H1 (cell line): ENCODE measurements around the gene MROH2A. TPM values are rescaled to one million over a fixed set of nuclear protein-coding genes. Genes with fewer than 3 reads are reported as not detected.

Experiments
- CTCF ChIA-PET: fragments of 300-600 bp; sonication (Branson Sonifier 250); formaldehyde crosslinking; loops from one replicate; lab custom pipeline; 2021; ENCODE audit not compliant: partially characterized antibody; lab: Charles Lee
- POLR2A ChIA-PET: fragments of 300-600 bp; sonication (Branson Sonifier 250); formaldehyde crosslinking; loops from one replicate; lab custom pipeline; 2021; ENCODE audit warnings: inconsistent platforms; ENCODE audit not compliant: partially characterized antibody; lab: Charles Lee
- DNase-seq, 2 experiments: peaks; one replicate each; pipeline versions ENCODE4 v3.0.0 to v3.0.0-alpha.2; 2010 to 2022; ENCODE audit warnings: low spot score in 2 of 2, low read depth in 1 of 2, mixed read lengths in 1 of 2
- FAIRE-seq: peaks from 2 replicates; lab custom pipeline; 2011; peaks lifted over from hg19 to GRCh38; lab: Jason Lieb, UNC
- H2AFZ ChIP-seq: 2 replicates; pipeline ENCODE4 v1.8.1; 2012; ENCODE audit warnings: low read length, inconsistent platforms
- H2AK5ac ChIP-seq: 2 replicates; pipeline ENCODE4 v1.6.1; 2013; ENCODE audit warnings: low read depth, low read length
- H2BK120ac ChIP-seq: replicated peaks from 2 replicates; pipeline ENCODE3; 2013; ENCODE audit warnings: low read depth, low read length, inconsistent platforms
- H2BK12ac ChIP-seq: 2 replicates; pipeline ENCODE4 v1.6.1; 2013; ENCODE audit warnings: low read depth, low read length
- H2BK15ac ChIP-seq: 2 replicates; pipeline ENCODE4 v1.6.1; 2013; ENCODE audit warnings: low read length
- H2BK20ac ChIP-seq: 2 replicates; pipeline ENCODE4 v1.6.1; 2013; ENCODE audit warnings: low read length
- H2BK5ac ChIP-seq: 2 replicates; pipeline ENCODE4 v1.6.1; 2013; ENCODE audit warnings: low read depth, low read length
- H3K14ac ChIP-seq: 2 replicates; pipeline ENCODE4 v1.6.1; 2013; ENCODE audit warnings: inconsistent platforms; ENCODE audit not compliant: insufficient read length
- H3K18ac ChIP-seq: 2 replicates; pipeline ENCODE4 v1.6.1; 2013; ENCODE audit warnings: low read length; ENCODE audit errors: extremely low read depth
- H3K23ac ChIP-seq: 2 replicates; pipeline ENCODE4 v1.6.1; 2013; ENCODE audit warnings: inconsistent platforms; ENCODE audit not compliant: insufficient read length
- H3K23me2 ChIP-seq: 2 replicates; pipeline ENCODE4 v1.6.1; 2013; ENCODE audit warnings: low read depth, low read length
- H3K27ac ChIP-seq: 2 replicates; pipeline ENCODE4 v1.6.1; 2011; ENCODE audit warnings: low read depth, low read length, inconsistent platforms
- H3K27me3 ChIP-seq, 4 experiments: replicated peaks in 1 of 4; 1 replicate in 1 of 4; 2 replicates in 3 of 4; pipeline versions ENCODE4 v1.6.1 to v1.8.1; 2011 to 2013; ENCODE audit warnings: low read length in 3 of 4, mild to moderate bottlenecking in 3 of 4, inconsistent platforms in 2 of 4, mixed read lengths in 2 of 4, moderate library complexity in 1 of 4; ENCODE audit not compliant: control insufficient read depth in 3 of 4, insufficient read depth in 3 of 4; ENCODE audit errors: extremely low read depth in 1 of 4
- H3K36me3 ChIP-seq, 4 experiments: 2 replicates each; pipeline versions ENCODE4 v1.6.1 to v1.8.1; 2011 to 2013; ENCODE audit warnings: mild to moderate bottlenecking in 4 of 4, low read length in 3 of 4, moderate library complexity in 2 of 4, control low read depth in 1 of 4, inconsistent platforms in 1 of 4; ENCODE audit not compliant: insufficient read depth in 4 of 4, control insufficient read depth in 2 of 4
- H3K4ac ChIP-seq: replicated peaks from 2 replicates; pipeline ENCODE3; 2013; ENCODE audit warnings: low read length, low read depth, mixed read lengths, inconsistent platforms; ENCODE audit not compliant: insufficient read length
- H3K4me1 ChIP-seq, 4 experiments: replicated peaks in 1 of 4; 1 replicate in 1 of 4; 2 replicates in 3 of 4; pipeline versions ENCODE4 v1.6.1 to v1.8.1; 2011 to 2013; ENCODE audit warnings: low read length in 3 of 4, inconsistent platforms in 2 of 4, mixed read lengths in 1 of 4; ENCODE audit not compliant: insufficient read depth in 4 of 4, control insufficient read depth in 3 of 4
- H3K4me2 ChIP-seq, 2 experiments: 2 replicates each; pipeline versions ENCODE4 v1.6.1 to v1.8.1; 2011 to 2013; ENCODE audit warnings: low read depth in 2 of 2, low read length in 2 of 2, control low read depth in 1 of 2, inconsistent platforms in 1 of 2, mild to moderate bottlenecking in 1 of 2; ENCODE audit not compliant: insufficient read depth in 1 of 2
- H3K4me3 ChIP-seq, 4 experiments: fragments of 200-600, 300-600 bp in 1 of 4; sonication (generic), shearing (Covaris generic), sonication (Bioruptor Twin) in 1 of 4; 2 replicates each; pipeline versions ENCODE4 v1.5.1 to v1.8.1; 2011 to 2016; ENCODE audit warnings: low read length in 4 of 4, low read depth in 3 of 4, control low read depth in 2 of 4, inconsistent platforms in 2 of 4, mild to moderate bottlenecking in 2 of 4, mixed read lengths in 1 of 4, moderate library complexity in 1 of 4; ENCODE audit not compliant: insufficient read depth in 2 of 4; ENCODE audit errors: extremely low read depth in 1 of 4
- H3K56ac ChIP-seq: replicated peaks from 2 replicates; pipeline ENCODE3; 2013; ENCODE audit warnings: low read depth, mild to moderate bottlenecking, mixed read lengths, low read length, inconsistent platforms; ENCODE audit not compliant: insufficient read length
- H3K79me1 ChIP-seq: 2 replicates; pipeline ENCODE4 v1.6.1; 2013; ENCODE audit warnings: low read depth, low read length, control low read depth
- H3K79me2 ChIP-seq, 2 experiments: 2 replicates each; pipeline versions ENCODE4 v1.6.1 to v1.8.1; 2012 to 2013; ENCODE audit warnings: low read length in 2 of 2, mild to moderate bottlenecking in 2 of 2, inconsistent platforms in 1 of 2; ENCODE audit not compliant: insufficient read depth in 2 of 2, control insufficient read depth in 1 of 2
- H3K9ac ChIP-seq, 4 experiments: replicated peaks in 1 of 4; 1 replicate in 1 of 4; 2 replicates in 3 of 4; pipeline versions ENCODE4 v1.6.1 to v1.8.1; 2011 to 2013; ENCODE audit warnings: low read depth in 3 of 4, low read length in 3 of 4, control low read depth in 2 of 4, mild to moderate bottlenecking in 2 of 4, moderate library complexity in 2 of 4, inconsistent platforms in 1 of 4; ENCODE audit errors: extremely low read depth in 1 of 4
- H3K9me3 ChIP-seq, 2 experiments: 2 replicates each; pipeline versions ENCODE4 v1.6.1 to v1.8.1; 2012 to 2013; ENCODE audit warnings: mild to moderate bottlenecking in 2 of 2, moderate library complexity in 2 of 2, control low read depth in 1 of 2, inconsistent platforms in 1 of 2, low read depth in 1 of 2, low read length in 1 of 2, mixed read lengths in 1 of 2; ENCODE audit not compliant: insufficient read depth in 2 of 2
- H4K20me1 ChIP-seq, 2 experiments: replicated peaks in 1 of 2; 2 replicates each; pipeline versions ENCODE3 to v1.8.1; 2011 to 2013; ENCODE audit warnings: inconsistent platforms in 2 of 2, low read length in 2 of 2, mild to moderate bottlenecking in 1 of 2; ENCODE audit not compliant: insufficient read depth in 2 of 2, control insufficient read depth in 1 of 2
- H4K5ac ChIP-seq: 2 replicates; pipeline ENCODE4 v1.6.1; 2013; ENCODE audit warnings: low read length, low read depth, mixed read lengths, inconsistent platforms; ENCODE audit not compliant: insufficient read length
- H4K8ac ChIP-seq: 2 replicates; pipeline ENCODE4 v1.8.0; 2013; ENCODE audit warnings: mild to moderate bottlenecking, moderate library complexity, low read length, inconsistent platforms; ENCODE audit not compliant: insufficient read depth; ENCODE audit errors: extremely low read depth
- H4K91ac ChIP-seq: replicated peaks from 2 replicates; pipeline ENCODE3; 2013; ENCODE audit warnings: low read length, mixed read lengths, inconsistent platforms; ENCODE audit not compliant: insufficient read length
- CBX8 ChIP-seq: fragments of 300-800, 300-1000 bp; sonication (generic); IDR thresholded peaks from 2 replicates; pipeline ENCODE4 v1.7.1; 2016; ENCODE audit warnings: low read depth, low read length, borderline replicate concordance
- CHD2 ChIP-seq: IDR thresholded peaks from 2 replicates; pipeline ENCODE4 v1.6.1; 2012; ENCODE audit warnings: low read length, improper control_type of control experiment
- CTCF ChIP-seq, 3 experiments: IDR thresholded peaks; 1 replicate in 2 of 3; 2 replicates in 1 of 3; pipeline versions ENCODE4 v1.5.1 to v1.6.1; 2011; ENCODE audit warnings: low read length in 3 of 3, mild to moderate bottlenecking in 3 of 3, inconsistent platforms in 2 of 3, low read depth in 1 of 3, moderate library complexity in 1 of 3; ENCODE audit not compliant: insufficient read depth in 1 of 3; ENCODE audit errors: control extremely low read depth in 1 of 3
- EGR1 ChIP-seq: IDR thresholded peaks from 2 replicates; pipeline ENCODE4 v1.6.1; 2011; ENCODE audit warnings: low read depth, low read length, borderline replicate concordance
- KDM1A ChIP-seq: fragments of 200-600, 300-600 bp; sonication (generic); IDR thresholded peaks from 2 replicates; pipeline ENCODE4 v1.7.1; 2016; ENCODE audit warnings: mild to moderate bottlenecking, low read length, borderline replicate concordance
- NANOG ChIP-seq: IDR thresholded peaks from 2 replicates; pipeline ENCODE4 v1.6.1; 2011; ENCODE audit warnings: low read length, low read depth, mild to moderate bottlenecking, inconsistent platforms; ENCODE audit not compliant: insufficient read depth, poor library complexity, severe bottlenecking
- POLR2AphosphoS5 ChIP-seq: IDR thresholded peaks from 2 replicates; pipeline ENCODE4 v1.6.1; 2011; ENCODE audit warnings: low read depth, low read length
- SUZ12 ChIP-seq: fragments of 200-600 bp; sonication (generic); IDR thresholded peaks from 2 replicates; pipeline ENCODE4 v1.6.1; 2012; ENCODE audit warnings: mild to moderate bottlenecking, inconsistent platforms, low read length, moderate library complexity, mixed read lengths
- TAF7 ChIP-seq: optimal IDR thresholded peaks from 2 replicates; pipeline ENCODE3; 2011; ENCODE audit warnings: low read depth, mild to moderate bottlenecking, inconsistent platforms, low read length, moderate library complexity, borderline replicate concordance
- TBP ChIP-seq: IDR thresholded peaks from 2 replicates; pipeline ENCODE4 v1.6.1; 2011; ENCODE audit warnings: low read depth, low read length, improper control_type of control experiment
- TEAD4 ChIP-seq: IDR thresholded peaks from 2 replicates; pipeline ENCODE4 v1.6.1; 2012; ENCODE audit warnings: low read depth, low read length, inconsistent platforms, mixed read lengths
- ZNF274 ChIP-seq: IDR thresholded peaks from 2 replicates; pipeline ENCODE4 v1.7.0; 2012; ENCODE audit warnings: low read length, borderline replicate concordance; ENCODE audit errors: extremely low read depth
- WGBS, 2 experiments: shearing (Covaris generic) in 1 of 2; methylation state at CpG; one replicate each; pipeline versions ENCODE4 v1.1.6 to v1.1.7; 2013 to 2015; ENCODE audit warnings: low lambda C conversion rate in 2 of 2, mixed read lengths in 2 of 2, inconsistent platforms in 1 of 2, low coverage in 1 of 2, missing lambda C conversion rate in 1 of 2; ENCODE audit not compliant: insufficient replicate concordance in 2 of 2, insufficient coverage in 1 of 2, insufficient read length in 1 of 2; ENCODE audit errors: extremely low coverage in 1 of 2, missing lambda C conversion rate in 1 of 2; 5-methylcytosine and 5-hydroxymethylcytosine counted together
- polyA plus RNA-seq, 7 experiments: library from polyadenylated mRNA; depleted of rRNA in 3 of 7; stranded (reverse) in 5 of 7; unstranded in 2 of 7; fragments of >200 nt in 5 of 7; fragments of 200-250 nt in 2 of 7; gene quantifications; 1 replicate in 5 of 7; 2 replicates in 1 of 7; 4 replicates in 1 of 7; pipeline versions ENCODE4 v1.2.1 to v1.2.3, GENCODE V29; 2011 to 2013; ENCODE audit warnings: missing spikeins in 2 of 7, mixed read lengths in 2 of 7
- total RNA-seq: library from RNA; stranded (reverse); fragmentation: NEBNext Ultra II Directional; extraction: Animal tissue kit (Norgen Biotek cat#: 25700); gene quantifications from 2 replicates; pipeline ENCODE4 v1.2.1, GENCODE V29; 2021

MROH2A gene
- total and polyA plus RNA-seq, 2 of the 8 experiments (the other 6 are each of a cell fraction or from before 2014, with no cell fraction given), result not detected

- peaks cover 28 to 30% of the 10 kb centered on the region in 2 experiments for H4K20me1 ChIP-seq
- no peak overlapping the region for H3K18ac ChIP-seq
- H3K79me2 ChIP-seq, result peaks cover 3 to 66% of the 10 kb centered on the region in 2 experiments; a peak in 3 of 4 replicates
- H2BK120ac ChIP-seq, result no peak overlapping the region
- H3K27me3 ChIP-seq, result no peaks in the 10 kb centered on the region
- no peak overlapping the region for H2AFZ ChIP-seq
- H3K56ac ChIP-seq, result no peak overlapping the region
- DNase-seq (peak in 1 of 2 experiments; percentile 17), FAIRE-seq (no peak)
- no peak overlapping the region for H3K4ac ChIP-seq
- H3K4me1 ChIP-seq, result no peaks in the 10 kb centered on the region
- H2BK12ac ChIP-seq, result no peak overlapping the region
- no peak overlapping the region for H2BK15ac ChIP-seq
- peaks cover 57 to 99% (median 90%) of the 10 kb centered on the region in 4 experiments for H3K36me3 ChIP-seq
- H2BK20ac ChIP-seq, result no peak overlapping the region
- no peak overlapping the region for H3K9ac ChIP-seq
- no peak overlapping the region for H3K4me3 ChIP-seq
- no peak overlapping the region for H2BK5ac ChIP-seq
- H3K27ac ChIP-seq, result no peak overlapping the region
- POLR2A ChIA-PET, result interaction anchor here (0.8 kb wide), 1 partner anchor 9 kb away, joined by 3 read pairs; no protein-coding TSS in a partner anchor
- CTCF ChIA-PET, result interaction anchor here (1.0 to 2.0 kb wide), 4 partner anchors 8 to 91 kb away, joined by 3 to 8 read pairs (median 3); no protein-coding TSS in a partner anchor
- H3K14ac ChIP-seq, result no peak overlapping the region
- H3K79me1 ChIP-seq, result peaks cover 7% of the 10 kb centered on the region; the same call in 1 of the 2 replicates
- 96% methylated on average over 11 of the region's 11 CpGs; no CpG with 5 or more reads in 1 of the 2 experiments for WGBS, 2 experiments
- no peak overlapping the region for H2AK5ac ChIP-seq
- H4K91ac ChIP-seq, result no peak overlapping the region
- no peaks in the 10 kb centered on the region for H3K9me3 ChIP-seq
- H4K8ac ChIP-seq, result no peak overlapping the region
- H4K5ac ChIP-seq, result no peak overlapping the region
- no peak overlapping the region for H3K23ac ChIP-seq
- H3K4me2 ChIP-seq, result no peak overlapping the region
- no peaks in the 10 kb centered on the region for H3K23me2 ChIP-seq
- TF ChIP-seq SUZ12, result no peak
- TF ChIP-seq KDM1A, result no peak
- TF ChIP-seq TBP, result no peak
- TF ChIP-seq CHD2, result no peak
- no peak for TF ChIP-seq POLR2AphosphoS5
- TF ChIP-seq TAF7, result no peak
- TF ChIP-seq TEAD4, result no peak
- TF ChIP-seq CBX8, result no peak
- no peak for TF ChIP-seq EGR1
- no peak for TF ChIP-seq CTCF (IDR thresholded peaks at IDR 0.05; ENCODE audit: control extremely low read depth in 1 of 3, insufficient read depth in 1 of 3, low read depth in 1 of 3, low read length in 3 of 3)
- TF ChIP-seq ZNF274, result no peak
- TF ChIP-seq NANOG, result no peak
These were observed 63.1 kb downstream of the MROH2A start for GRCh38 chr2:233841183-233841582.
